H9 (cell line): ENCODE measurements around the gene MYL1. TPM values are rescaled to one million over a fixed set of nuclear protein-coding genes. Genes with fewer than 3 reads are reported as not detected.

ENCODE experiments used
- DNase-seq: peaks from one replicate; pipeline ENCODE4 v3.0.0-alpha.2; 2017
- H2AFZ ChIP-seq: one replicate; pipeline ENCODE4 v1.6.1; 2013; ENCODE audit warnings: mild to moderate bottlenecking, low read length, control low read depth, moderate library complexity
- H2AK5ac ChIP-seq: 2 replicates; pipeline ENCODE4 v1.6.1; 2013; ENCODE audit warnings: low read length, control low read depth, mixed read lengths; ENCODE audit not compliant: insufficient read length
- H2BK120ac ChIP-seq: one replicate; pipeline ENCODE4 v1.6.1; 2013; ENCODE audit warnings: low read depth, mild to moderate bottlenecking, low read length, control low read depth, inconsistent platforms; ENCODE audit not compliant: poor library complexity, severe bottlenecking
- H2BK12ac ChIP-seq: 2 replicates; pipeline ENCODE4 v1.6.1; 2013; ENCODE audit warnings: low read length, control low read depth, mixed read lengths, low read depth; ENCODE audit not compliant: insufficient read length
- H2BK15ac ChIP-seq: 2 replicates; pipeline ENCODE4 v1.6.1; 2013; ENCODE audit warnings: low read depth, low read length, control low read depth
- H2BK20ac ChIP-seq: one replicate; pipeline ENCODE4 v1.6.1; 2013; ENCODE audit warnings: low read depth, mild to moderate bottlenecking, low read length, control low read depth, inconsistent platforms; ENCODE audit not compliant: poor library complexity, severe bottlenecking
- H2BK5ac ChIP-seq: 2 replicates; pipeline ENCODE4 v1.6.1; 2013; ENCODE audit warnings: low read length, control low read depth, mixed read lengths; ENCODE audit not compliant: insufficient read length
- H3K14ac ChIP-seq: 2 replicates; pipeline ENCODE4 v1.6.1; 2013; ENCODE audit warnings: low read length, control low read depth; ENCODE audit not compliant: insufficient read depth
- H3K18ac ChIP-seq: 2 replicates; pipeline ENCODE4 v1.6.1; 2013; ENCODE audit warnings: low read depth, mild to moderate bottlenecking, mixed read lengths, low read length, control low read depth; ENCODE audit not compliant: insufficient read length
- H3K23ac ChIP-seq: 2 replicates; pipeline ENCODE4 v1.6.1; 2013; ENCODE audit warnings: low read length, control low read depth, mixed read lengths, low read depth; ENCODE audit not compliant: insufficient read length
- H3K23me2 ChIP-seq: 2 replicates; pipeline ENCODE4 v1.6.1; 2013; ENCODE audit warnings: low read depth, mild to moderate bottlenecking, mixed read lengths, low read length, control low read depth; ENCODE audit not compliant: insufficient read length, poor library complexity, severe bottlenecking
- H3K27ac ChIP-seq: 2 replicates; pipeline ENCODE4 v1.5.1; 2013; ENCODE audit warnings: low read length, control low read depth, mixed read lengths, low read depth; ENCODE audit not compliant: insufficient read length
- H3K27me3 ChIP-seq: 2 replicates; pipeline ENCODE4 v1.6.1; 2013; ENCODE audit warnings: low read length, control low read depth, inconsistent platforms; ENCODE audit not compliant: insufficient read depth
- H3K4ac ChIP-seq: 2 replicates; pipeline ENCODE4 v1.6.1; 2013; ENCODE audit warnings: low read depth, mild to moderate bottlenecking, control low read depth, inconsistent platforms, low read length, moderate library complexity
- H3K4me1 ChIP-seq: 2 replicates; pipeline ENCODE4 v1.6.1; 2013; ENCODE audit warnings: low read length, control low read depth, inconsistent platforms; ENCODE audit not compliant: insufficient read depth
- H3K4me2 ChIP-seq: 2 replicates; pipeline ENCODE4 v1.6.1; 2013; ENCODE audit warnings: low read length, control low read depth, mixed read lengths; ENCODE audit not compliant: insufficient read length, insufficient read depth
- H3K56ac ChIP-seq: 2 replicates; pipeline ENCODE4 v1.6.1; 2013; ENCODE audit warnings: low read depth, mild to moderate bottlenecking, mixed read lengths, low read length, control low read depth; ENCODE audit not compliant: insufficient read length
- H3K79me1 ChIP-seq: 2 replicates; pipeline ENCODE4 v1.6.1; 2013; ENCODE audit warnings: low read depth, mild to moderate bottlenecking, moderate library complexity, low read length, control low read depth, inconsistent platforms; ENCODE audit not compliant: insufficient read depth, poor library complexity, severe bottlenecking
- H3K79me2 ChIP-seq: 2 replicates; pipeline ENCODE4 v1.6.1; 2013; ENCODE audit warnings: low read length, control low read depth, inconsistent platforms; ENCODE audit not compliant: insufficient read depth
- H3K9ac ChIP-seq: 2 replicates; pipeline ENCODE4 v1.6.1; 2013; ENCODE audit warnings: low read length, control low read depth, mixed read lengths; ENCODE audit not compliant: insufficient read length; ENCODE audit errors: extremely low read depth
- H3K9me3 ChIP-seq: one replicate; pipeline ENCODE4 v1.6.1; 2013; ENCODE audit warnings: low read depth, low read length, inconsistent platforms; ENCODE audit not compliant: control insufficient read depth
- H3T11ph ChIP-seq: one replicate; pipeline ENCODE4 v1.6.1; 2013; ENCODE audit warnings: mild to moderate bottlenecking, low read length, control low read depth, inconsistent platforms
- H4K20me1 ChIP-seq: one replicate; pipeline ENCODE4 v1.6.1; 2013; ENCODE audit not compliant: control insufficient read depth, insufficient read length, insufficient read depth
- H4K5ac ChIP-seq: 2 replicates; pipeline ENCODE4 v1.6.1; 2013; ENCODE audit warnings: low read depth, mild to moderate bottlenecking, mixed read lengths, low read length, control low read depth; ENCODE audit not compliant: insufficient read length
- H4K8ac ChIP-seq: replicated peaks from 2 replicates; pipeline ENCODE4 v1.6.1; 2013; ENCODE audit warnings: low read length, control low read depth, mixed read lengths, low read depth; ENCODE audit not compliant: insufficient read length
- H4K91ac ChIP-seq: 2 replicates; pipeline ENCODE4 v1.6.1; 2013; ENCODE audit warnings: low read depth, mild to moderate bottlenecking, moderate library complexity, mixed read lengths, low read length, control low read depth; ENCODE audit not compliant: insufficient read length
- H3K27ac Mint-ChIP-seq, 3 experiments: 2 replicates in 2 of 3; 3 replicates in 1 of 3; pipeline ENCODE4 v1.8.0; 2020 to 2021; ENCODE audit warnings: mixed read lengths in 3 of 3, mild to moderate bottlenecking in 1 of 3, moderate library complexity in 1 of 3
- H3K27me3 Mint-ChIP-seq: 2 replicates; pipeline ENCODE4 v1.8.0; 2021; ENCODE audit warnings: low read depth, mild to moderate bottlenecking, moderate library complexity, mixed read lengths
- H3K36me3 Mint-ChIP-seq, 3 experiments: 2 replicates in 2 of 3; 3 replicates in 1 of 3; pipeline ENCODE4 v1.8.0; 2020 to 2021; ENCODE audit warnings: low read depth in 3 of 3, mixed read lengths in 3 of 3; ENCODE audit not compliant: insufficient read depth in 1 of 3
- H3K4me1 Mint-ChIP-seq, 2 experiments: 2 replicates each; pipeline ENCODE4 v1.8.0; 2020; ENCODE audit warnings: mixed read lengths in 2 of 2
- H3K4me3 Mint-ChIP-seq, 2 experiments: 2 replicates in 1 of 2; 3 replicates in 1 of 2; pipeline ENCODE4 v1.8.0; 2020 to 2021; ENCODE audit warnings: mild to moderate bottlenecking in 2 of 2, mixed read lengths in 2 of 2, moderate library complexity in 1 of 2
- H3K9me3 Mint-ChIP-seq, 2 experiments: 2 replicates in 1 of 2; 3 replicates in 1 of 2; pipeline ENCODE4 v1.8.0; 2020; ENCODE audit warnings: mild to moderate bottlenecking in 2 of 2, mixed read lengths in 2 of 2, moderate library complexity in 1 of 2
- whole genome bisulfite sequencing: extraction: QIAGEN DNeasy Blood & Tissue Kit; methylation state at CpG from one replicate; pipeline ENCODE4 v1.1.7; 2013; ENCODE audit warnings: missing lambda C conversion rate, low lambda C conversion rate, mixed read lengths; ENCODE audit not compliant: insufficient read length; ENCODE audit errors: extremely low coverage; 5-methylcytosine and 5-hydroxymethylcytosine counted together
- total RNA-seq: library from RNA; stranded (reverse); gene quantifications from 2 replicates; pipeline ENCODE4 v1.2.1, GENCODE V29; 2021
- TF ChIP-seq, protein P1 (sequence below): fragments of 200-600 bp; sonication (generic); conservative IDR thresholded peaks from 3 replicates; pipeline ENCODE4 v1.8.0; 2021; ENCODE audit warnings: antibody characterized with exemption, mild to moderate bottlenecking

The MYL1 gene
- total RNA-seq, 1 experiment from 2014 or later, result not detected

DNA sequence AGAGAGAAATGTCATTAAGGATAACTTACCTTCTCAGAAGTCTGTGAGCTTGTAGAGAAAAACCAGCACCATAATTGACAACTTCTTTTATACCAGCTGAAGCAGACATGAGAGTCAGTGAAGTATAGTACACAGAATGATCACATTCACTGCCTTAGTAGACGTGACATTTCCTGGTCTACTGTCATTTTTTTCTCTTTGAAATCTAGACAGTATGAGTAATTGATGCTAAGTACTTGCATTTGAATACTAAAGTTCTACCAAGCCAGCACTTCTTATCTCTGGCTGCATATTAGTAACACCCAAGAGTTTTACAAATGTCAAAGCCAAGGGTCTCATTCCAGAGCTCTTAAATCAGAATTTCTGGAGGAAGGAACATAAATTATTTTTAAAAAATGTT is 64.4 kb downstream of the MYL1 start:
- Mint-ChIP-seq H3K36me3 (peaks cover 7 to 10% (median 8%) of the 10 kb centered on the region in 3 experiments; a peak in 6 of 7 replicates), H3K27ac (no peak overlapping the region), H3K4me1 (peaks cover 5 to 7% of the 10 kb centered on the region in 2 experiments), H3K27me3 (no peaks in the 10 kb centered on the region), H3K9me3 (peaks cover 9 to 13% of the 10 kb centered on the region in 2 experiments), H3K4me3 (no peak overlapping the region)
- H4K20me1 ChIP-seq, result no peaks in the 10 kb centered on the region
- H3K27me3 ChIP-seq, result no peaks in the 10 kb centered on the region
- H3K27ac ChIP-seq, result no peak overlapping the region
- no peak overlapping the region for H3K56ac ChIP-seq
- H2AK5ac ChIP-seq, result no peak overlapping the region
- H3K9me3 ChIP-seq, result no peaks in the 10 kb centered on the region
- no peak overlapping the region for H2BK15ac ChIP-seq
- no peaks in the 10 kb centered on the region for H3K23me2 ChIP-seq
- DNase-seq, result no peak
- no peak overlapping the region for H2BK5ac ChIP-seq
- H3K18ac ChIP-seq, result no peak overlapping the region
- H3K14ac ChIP-seq, result no peak overlapping the region
- no peak overlapping the region for H3K4me2 ChIP-seq
- no peak overlapping the region for H2BK20ac ChIP-seq
- no peak overlapping the region for H3K4ac ChIP-seq
- no peaks in the 10 kb centered on the region for H3K79me1 ChIP-seq
- no peak overlapping the region for H2BK12ac ChIP-seq
- no peak overlapping the region for H3T11ph ChIP-seq
- H2AFZ ChIP-seq, result no peak overlapping the region
- H4K5ac ChIP-seq, result no peak overlapping the region
- no CpG with 5 or more reads among the region's 1 CpG for WGBS
- no peaks in the 10 kb centered on the region for H3K4me1 ChIP-seq
- H4K8ac ChIP-seq, result no peak overlapping the region
- no peak overlapping the region for H4K91ac ChIP-seq
- H3K23ac ChIP-seq, result no peak overlapping the region
- H3K79me2 ChIP-seq, result no peaks in the 10 kb centered on the region
- H3K9ac ChIP-seq, result no peak overlapping the region
- TF ChIP-seq, protein P1, sequence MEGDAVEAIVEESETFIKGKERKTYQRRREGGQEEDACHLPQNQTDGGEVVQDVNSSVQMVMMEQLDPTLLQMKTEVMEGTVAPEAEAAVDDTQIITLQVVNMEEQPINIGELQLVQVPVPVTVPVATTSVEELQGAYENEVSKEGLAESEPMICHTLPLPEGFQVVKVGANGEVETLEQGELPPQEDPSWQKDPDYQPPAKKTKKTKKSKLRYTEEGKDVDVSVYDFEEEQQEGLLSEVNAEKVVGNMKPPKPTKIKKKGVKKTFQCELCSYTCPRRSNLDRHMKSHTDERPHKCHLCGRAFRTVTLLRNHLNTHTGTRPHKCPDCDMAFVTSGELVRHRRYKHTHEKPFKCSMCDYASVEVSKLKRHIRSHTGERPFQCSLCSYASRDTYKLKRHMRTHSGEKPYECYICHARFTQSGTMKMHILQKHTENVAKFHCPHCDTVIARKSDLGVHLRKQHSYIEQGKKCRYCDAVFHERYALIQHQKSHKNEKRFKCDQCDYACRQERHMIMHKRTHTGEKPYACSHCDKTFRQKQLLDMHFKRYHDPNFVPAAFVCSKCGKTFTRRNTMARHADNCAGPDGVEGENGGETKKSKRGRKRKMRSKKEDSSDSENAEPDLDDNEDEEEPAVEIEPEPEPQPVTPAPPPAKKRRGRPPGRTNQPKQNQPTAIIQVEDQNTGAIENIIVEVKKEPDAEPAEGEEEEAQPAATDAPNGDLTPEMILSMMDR, result no peak
- H2BK120ac ChIP-seq, result no peak overlapping the region

Other genes with a start within 250 kb of the MYL1 start
- gene KANSL1L, start 143.8 kb downstream of the MYL1 start, total RNA-seq, result 7.7 and 8.2 TPM in 2 replicates
- gene ACADL, start 89.7 kb downstream of the MYL1 start, total RNA-seq, result 0.24 and 0.26 TPM in 2 replicates
- 47.8 and 49.9 TPM in 2 replicates for gene LANCL1, start 161.6 kb upstream of the MYL1 start, total RNA-seq
- 12.4 and 14.2 TPM in 2 replicates for gene CPS1, start 241.4 kb upstream of the MYL1 start, total RNA-seq